ENCODE data around the gene MAJIN. TPM values are rescaled to one million over a fixed set of nuclear protein-coding genes. Genes with fewer than 3 reads are reported as not detected.

The MAJIN gene
- total RNA-seq, 1 donor from 2014 or later, result not detected

- DNase-seq (ENCODE audit: extremely low spot score in 2 of 2), result no peak
- no peak overlapping the region for H3K27ac ChIP-seq
- TF ChIP-seq POLR2AphosphoS5 (IDR thresholded peaks at IDR 0.05; ENCODE audit: insufficient read depth in 1 of 2, low read depth in 1 of 2) (no peak), POLR2A (IDR thresholded peaks at IDR 0.05) (no peak)
- no peaks in the 10 kb centered on the region for H3K36me3 ChIP-seq
- intact Hi-C loops (cut with DNase I), result loop anchor here (10.0 kb wide), 1 partner anchor 1305 kb away; the partner anchor contains the start of gene PLAAT3
- no peaks in the 10 kb centered on the region for H3K27me3 ChIP-seq
- no peaks in the 10 kb centered on the region for H3K9me3 ChIP-seq
- H3K4me1 ChIP-seq, result peaks cover 41% of the 10 kb centered on the region
- H3K4me3 ChIP-seq, result no peak overlapping the region
Observed at GRCh38 chr11:64919627-64920026, 52.3 kb downstream of the MAJIN start.

GRCh38 chr11:64918017-64918416 lies 53.9 kb downstream of the MAJIN start:
- H3K36me3 ChIP-seq, result peaks cover 0 to 13% of the 10 kb centered on the region in 2 donors
- no peak for TF ChIP-seq POLR2AphosphoS5 (IDR thresholded peaks at IDR 0.05; ENCODE audit: insufficient read depth in 1 of 2, low read depth in 1 of 2)
- TF ChIP-seq CTCF (IDR thresholded peaks at IDR 0.05), result no peak
- no peak for TF ChIP-seq POLR2A (IDR thresholded peaks at IDR 0.05)
- H3K9me3 ChIP-seq, result no peaks in the 10 kb centered on the region
- no peaks in the 10 kb centered on the region for H3K27me3 ChIP-seq
- H3K27ac ChIP-seq, result peak overlapping the region; percentile 83
- peak overlapping the region; percentile 46 to 89 for H3K4me3 ChIP-seq
- peaks cover 34% of the 10 kb centered on the region for H3K4me1 ChIP-seq
- intact Hi-C loops (cut with DNase I), result loop anchor here (10.0 kb wide), 1 partner anchor 1303 kb away; the partner anchor contains the start of gene PLAAT3
- DNase-seq (ENCODE audit: extremely low spot score in 2 of 2), result no peak

- Histone ChIP-seq H3K27me3 (no peaks in the 10 kb centered on the region), H3K27ac (peak overlapping the region; percentile 83), H3K4me3 (peak overlapping the region; percentile 46 to 89), H3K4me1 (peaks cover 34% of the 10 kb centered on the region), H3K9me3 (no peaks in the 10 kb centered on the region), H3K36me3 (peaks cover 0 to 17% of the 10 kb centered on the region in 2 donors)
- intact Hi-C loops (cut with DNase I), result loop anchor here (10.0 kb wide), 1 partner anchor 1303 kb away; the partner anchor contains the start of gene PLAAT3
- TF ChIP-seq CTCF (IDR thresholded peaks at IDR 0.05) (no peak), POLR2A (IDR thresholded peaks at IDR 0.05) (no peak), POLR2AphosphoS5 (IDR thresholded peaks at IDR 0.05; ENCODE audit: insufficient read depth in 1 of 2, low read depth in 1 of 2) (no peak)
- DNase-seq (ENCODE audit: extremely low spot score in 2 of 2), result no peak
Observed at GRCh38 chr11:64917663-64917995, 54.3 kb downstream of the MAJIN start.

- intact Hi-C loops (cut with DNase I), result loop anchor here (10.0 kb wide), 1 partner anchor 1302 kb away; the partner anchor contains the start of gene PLAAT3
- Histone ChIP-seq H3K4me3 (peak within 1 kb of the TSS; percentile 52 to 89), H3K27ac (peak within 1 kb of the TSS; percentile 85), H3K36me3 (peaks cover 0 to 23% of the 10 kb centered on the region in 2 donors), H3K4me1 (peaks cover 34% of the 10 kb centered on the region), H3K9me3 (no peaks in the 10 kb centered on the region), H3K27me3 (no peaks in the 10 kb centered on the region)
- peak; percentile 99 to 100 for DNase-seq (ENCODE audit: extremely low spot score in 2 of 2)
- peak; percentile 88 to 100 for TF ChIP-seq POLR2AphosphoS5 (IDR thresholded peaks at IDR 0.05; ENCODE audit: insufficient read depth in 1 of 2, low read depth in 1 of 2)
- TF ChIP-seq POLR2A (IDR thresholded peaks at IDR 0.05), result peak in 1 of 2 donors; percentile 83
- no peak for TF ChIP-seq CTCF (IDR thresholded peaks at IDR 0.05)
Observed at GRCh38 chr11:64916775-64917662, 54.9 kb downstream of the MAJIN start, which contains the start of gene ATG2A. Gene ATG2A, minus strand, starts transcription at chr11:64917209. Its CDS starts 74 bp downstream, at chr11:64917135.

GRCh38 chr11:64916040-64916774 lies 55.7 kb downstream of the MAJIN start:
- Histone ChIP-seq H3K27me3 (no peaks in the 10 kb centered on the region), H3K4me1 (peaks cover 34% of the 10 kb centered on the region), H3K4me3 (peak overlapping the region; percentile 52 to 89), H3K36me3 (peaks cover 0 to 31% of the 10 kb centered on the region in 2 donors), H3K9me3 (no peaks in the 10 kb centered on the region), H3K27ac (peak overlapping the region; percentile 85)
- TF ChIP-seq POLR2AphosphoS5 (IDR thresholded peaks at IDR 0.05; ENCODE audit: insufficient read depth in 1 of 2, low read depth in 1 of 2), result no peak
- no peak for TF ChIP-seq POLR2A (IDR thresholded peaks at IDR 0.05)
- TF ChIP-seq CTCF (IDR thresholded peaks at IDR 0.05), result no peak
- no peak for DNase-seq (ENCODE audit: extremely low spot score in 2 of 2)
- intact Hi-C loops (cut with DNase I), result loop anchor here (10.0 kb wide), 1 partner anchor 1301 kb away; the partner anchor contains the start of gene PLAAT3
